IPS DF 4.7 (cell line): ENCODE data around the gene CINP.
"Not testable (repeated sequence)": the region's sequence is repeated elsewhere in the genome, so short reads cannot be mapped to it uniquely, and the experiment has no call there.

Experiments used
- DNase-seq: peaks from one replicate; pipeline ENCODE4 v3.0.0-alpha.2; 2013; ENCODE audit warnings: low spot score; ENCODE audit errors: extremely low read depth

Gene CINP

GRCh38 chr14:102356280-102356679, 6.4 kb downstream of the CINP start:
- DNase-seq = no peak

DNA sequence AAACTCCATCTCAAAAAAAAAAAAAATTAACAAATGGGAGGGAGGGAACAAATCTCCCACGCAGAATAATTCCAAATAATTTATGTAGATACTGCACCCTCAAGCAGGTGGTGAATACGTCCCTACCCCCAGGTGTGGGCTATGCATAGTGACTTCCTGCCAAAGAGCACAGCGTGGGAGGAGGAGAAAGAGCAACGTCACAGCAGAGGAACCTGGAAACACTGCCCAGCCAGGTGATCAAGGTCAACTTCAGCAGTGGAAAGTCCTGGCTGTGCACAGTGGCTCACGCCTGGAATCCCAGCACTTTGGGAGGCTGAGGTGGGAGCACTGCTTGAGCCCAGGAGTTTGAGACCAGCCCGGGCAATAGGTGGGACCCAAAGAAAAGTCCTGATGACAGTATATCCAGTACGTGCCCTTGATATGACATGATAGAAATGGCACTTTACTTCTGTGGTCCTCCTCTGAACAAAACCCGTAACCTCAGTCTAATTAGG, 9.5 kb downstream of the CINP start:
- no peak for DNase-seq

- DNase-seq = no peak
Observed at GRCh38 chr14:102352213-102352612, 10.5 kb downstream of the CINP start.

- not testable (repeated sequence) for DNase-seq
Observed at GRCh38 chr14:102351593-102351992, 11.1 kb downstream of the CINP start.

DNA sequence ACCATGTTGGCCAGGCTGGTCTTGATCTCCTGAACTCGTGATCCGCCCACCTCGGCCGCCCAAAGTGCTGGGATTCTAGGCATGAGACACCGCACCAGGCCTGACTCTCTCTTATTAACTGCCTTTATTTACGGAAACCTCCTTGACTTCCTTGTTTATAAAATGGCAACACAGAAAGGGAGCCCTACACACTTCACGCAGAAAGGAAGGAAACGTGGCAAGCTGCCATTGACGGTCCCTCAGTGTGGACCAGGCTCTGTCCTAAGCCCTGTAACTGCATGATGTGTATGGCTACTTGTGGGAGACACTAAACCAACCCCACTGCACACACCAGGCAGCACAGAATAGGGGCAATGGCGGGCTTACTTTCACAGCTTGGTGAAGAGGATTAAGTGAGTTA, 11.7 kb downstream of the CINP start:
- DNase-seq = no peak

DNA sequence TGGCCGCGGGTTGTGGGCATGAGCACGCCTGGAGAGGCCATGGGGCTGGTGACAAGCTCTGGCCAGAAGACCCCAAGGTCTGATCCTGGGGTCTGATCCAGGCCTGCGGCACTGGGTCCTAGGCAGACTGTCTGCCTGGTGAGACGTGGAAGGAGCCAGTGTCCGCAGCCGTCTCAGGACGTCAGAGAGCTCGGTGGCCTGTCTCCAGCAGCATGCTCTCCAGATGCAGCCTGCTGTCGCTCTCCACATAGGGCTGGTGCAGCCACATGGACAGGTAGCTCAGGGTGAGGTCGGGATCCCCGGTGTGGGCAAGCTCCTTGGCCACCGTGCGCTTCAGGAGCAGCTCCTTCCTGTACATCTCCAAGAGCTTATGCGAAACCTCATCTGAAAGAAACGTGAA, 14.3 kb downstream of the CINP start:
- no peak for DNase-seq

DNA sequence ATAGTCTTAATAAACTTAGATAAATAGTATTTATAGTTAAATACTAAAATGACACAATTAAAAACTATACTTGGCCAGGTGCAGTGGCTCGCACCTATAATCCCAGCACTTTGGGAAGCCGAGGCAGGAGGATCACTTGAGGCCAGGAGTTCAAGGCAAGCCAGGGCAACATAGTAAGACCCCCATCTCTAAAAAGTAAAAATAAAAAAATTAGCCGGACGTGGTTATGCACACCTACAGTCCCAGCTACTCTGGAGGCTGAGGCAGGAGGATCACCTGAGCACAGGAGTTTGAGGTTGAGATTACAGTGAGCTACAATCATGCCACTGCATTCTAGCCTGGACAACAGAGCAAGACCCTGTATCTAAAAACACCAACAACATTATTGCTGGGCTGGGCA, 16.0 kb downstream of the CINP start:
- no peak for DNase-seq

- no peak for DNase-seq
Observed at GRCh38 chr14:102345232-102345631, 17.5 kb downstream of the CINP start.

GRCh38 chr14:102344485-102344884, 18.2 kb downstream of the CINP start:
- no peak for DNase-seq

GRCh38 chr14:102344084-102344483, 18.6 kb downstream of the CINP start:
- no peak for DNase-seq

- DNase-seq = no peak
Observed at GRCh38 chr14:102342238-102342637, 20.5 kb downstream of the CINP start.

DNA sequence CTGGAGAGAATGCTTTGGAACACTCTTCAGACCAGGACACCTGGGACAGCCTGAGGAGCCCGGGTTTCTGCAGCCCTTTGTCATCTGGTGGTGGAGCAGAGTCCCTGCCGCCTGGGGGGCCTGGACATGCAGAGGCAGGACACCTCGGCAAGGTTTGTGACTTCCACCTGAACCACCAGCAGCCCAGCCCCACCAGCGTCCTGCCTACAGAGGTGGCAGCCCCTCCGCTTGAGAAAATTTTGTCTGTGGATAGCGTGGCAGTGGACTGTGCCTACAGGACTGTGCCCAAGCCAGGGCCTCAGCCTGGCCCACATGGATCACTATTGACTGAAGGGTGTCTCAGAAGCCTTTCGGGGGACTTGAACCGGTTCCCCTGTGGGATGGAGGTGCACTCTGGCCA, 21.1 kb downstream of the CINP start:
- DNase-seq = no peak

GRCh38 chr14:102338724-102339123, 24.0 kb downstream of the CINP start:
- DNase-seq = no peak

DNA sequence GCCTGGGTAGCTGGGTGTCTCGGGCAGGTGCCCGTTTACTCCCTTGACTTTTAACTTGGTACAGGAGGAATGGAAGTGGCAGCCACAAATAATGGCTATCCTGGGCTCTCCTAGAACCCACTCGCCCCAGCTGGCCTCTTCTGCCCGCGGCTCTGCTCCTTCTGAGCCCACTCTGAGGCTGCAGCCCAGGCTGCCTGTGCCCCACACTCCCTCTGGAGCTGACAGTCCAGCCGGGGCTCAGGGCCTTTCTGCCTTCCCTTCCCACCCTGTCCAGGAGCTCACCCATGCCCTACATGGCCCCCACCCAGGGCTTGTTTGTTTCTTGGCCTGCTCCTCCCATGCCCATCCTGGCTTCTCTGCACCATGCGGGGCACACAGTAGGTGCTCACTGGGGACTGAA, 27.5 kb downstream of the CINP start:
- no peak for DNase-seq

- DNase-seq = no peak
Observed at GRCh38 chr14:102333795-102334705, 28.6 kb downstream of the CINP start.

- DNase-seq = no peak
Observed at GRCh38 chr14:102333390-102333789, 29.3 kb downstream of the CINP start.

GRCh38 chr14:102330806-102331205, 31.9 kb downstream of the CINP start:
- DNase-seq = no peak

GRCh38 chr14:102329381-102329780, 33.3 kb downstream of the CINP start:
- DNase-seq = not testable (repeated sequence)

DNA sequence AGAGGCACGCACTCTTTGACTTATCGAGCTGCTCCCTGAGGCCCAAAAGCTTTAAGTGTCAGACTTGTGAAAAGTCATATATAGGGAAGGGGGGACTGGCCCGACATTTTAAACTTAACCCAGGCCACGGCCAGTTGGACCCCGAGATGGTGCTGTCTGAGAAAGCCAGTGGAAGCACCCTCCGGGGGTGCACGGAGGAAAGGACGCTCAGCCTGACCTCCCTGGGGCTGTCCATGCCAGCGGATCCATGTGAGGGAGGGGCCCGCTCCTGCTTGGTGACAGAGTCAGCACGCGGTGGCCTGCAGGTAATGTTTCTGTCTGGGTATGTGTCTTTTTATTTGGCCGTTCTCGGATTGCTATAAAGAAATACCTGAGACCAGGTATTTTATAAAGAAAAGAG, 36.1 kb downstream of the CINP start:
- no peak for DNase-seq

GRCh38 chr14:102325791-102326345, 36.8 kb downstream of the CINP start:
- no peak for DNase-seq

- DNase-seq = no peak
Observed at GRCh38 chr14:102323102-102323501, 39.6 kb downstream of the CINP start.

GRCh38 chr14:102321456-102322422, 41.0 kb downstream of the CINP start:
- DNase-seq = no peak
